ENCODE results near the gene BRD9.

BRD9 gene

GRCh38 chr5:889075-889710 lies 3.4 kb downstream of the BRD9 start:
- DNase-seq (ENCODE audit: low spot score) = no peak
- no peak for TF ChIP-seq CTCF (IDR thresholded peaks at IDR 0.05; ENCODE audit: extremely low read depth, missing control alignments)

DNA sequence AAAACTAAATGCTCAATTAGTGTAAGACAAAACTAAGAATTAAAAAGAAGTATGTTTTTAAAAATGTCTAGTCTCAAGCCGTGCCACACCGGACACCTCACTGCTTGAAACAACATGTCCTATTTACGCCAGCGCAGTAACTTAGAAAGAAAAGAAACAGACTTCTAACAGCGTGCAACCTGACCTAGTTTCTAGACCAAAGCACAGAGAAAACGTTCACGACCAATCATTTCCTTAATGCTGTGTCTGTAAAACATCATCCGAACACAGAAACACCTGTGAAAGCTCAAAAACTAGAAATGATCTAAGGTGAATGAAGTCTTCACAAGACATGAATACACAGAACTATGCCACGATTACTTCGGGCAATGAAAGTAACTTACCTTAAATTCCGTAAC lies 4.0 kb downstream of the BRD9 start:
- no peak for TF ChIP-seq CTCF (IDR thresholded peaks at IDR 0.05; ENCODE audit: extremely low read depth, missing control alignments)
- no peak for DNase-seq (ENCODE audit: low spot score)

- TF ChIP-seq CTCF (IDR thresholded peaks at IDR 0.05; ENCODE audit: extremely low read depth, missing control alignments) = no peak
- DNase-seq (ENCODE audit: low spot score) = no peak
These were observed 4.5 kb downstream of the BRD9 start for GRCh38 chr5:887947-888637.

DNA sequence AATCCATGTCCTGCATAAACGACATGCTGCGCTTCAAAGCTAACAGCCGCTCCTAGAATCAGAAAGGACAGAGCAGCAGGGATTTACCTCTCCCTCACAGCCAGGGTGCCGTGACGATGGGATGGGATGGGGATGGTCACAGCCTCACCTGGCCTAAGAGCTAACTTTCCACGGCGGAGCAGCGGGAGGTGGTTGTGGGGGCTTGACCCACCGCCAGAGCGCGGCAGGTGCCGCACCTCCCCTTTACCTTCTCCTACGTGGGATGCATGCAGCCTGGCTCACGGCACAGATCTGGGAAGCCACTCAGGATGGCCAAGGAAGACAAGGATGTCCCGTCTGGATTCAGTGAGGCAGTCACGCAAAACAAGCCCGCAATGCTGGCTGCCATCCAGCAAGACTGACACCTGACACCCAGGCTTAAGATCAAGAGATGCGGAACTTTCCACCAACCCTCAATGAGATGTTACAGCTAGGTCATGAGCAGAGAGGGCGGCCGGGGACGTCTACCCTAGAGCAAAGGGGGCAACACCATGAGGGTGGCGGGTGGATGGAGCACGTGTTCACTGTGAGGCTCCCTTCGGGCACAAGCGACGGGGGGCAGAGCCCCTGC lies 5.8 kb downstream of the BRD9 start:
- TF ChIP-seq CTCF (IDR thresholded peaks at IDR 0.05; ENCODE audit: extremely low read depth, missing control alignments) = no peak
- DNase-seq (ENCODE audit: low spot score) = no peak

- no peak for TF ChIP-seq CTCF (IDR thresholded peaks at IDR 0.05; ENCODE audit: extremely low read depth, missing control alignments)
- no peak for DNase-seq (ENCODE audit: low spot score)
These were observed 6.6 kb downstream of the BRD9 start for GRCh38 chr5:886036-886435.

DNA sequence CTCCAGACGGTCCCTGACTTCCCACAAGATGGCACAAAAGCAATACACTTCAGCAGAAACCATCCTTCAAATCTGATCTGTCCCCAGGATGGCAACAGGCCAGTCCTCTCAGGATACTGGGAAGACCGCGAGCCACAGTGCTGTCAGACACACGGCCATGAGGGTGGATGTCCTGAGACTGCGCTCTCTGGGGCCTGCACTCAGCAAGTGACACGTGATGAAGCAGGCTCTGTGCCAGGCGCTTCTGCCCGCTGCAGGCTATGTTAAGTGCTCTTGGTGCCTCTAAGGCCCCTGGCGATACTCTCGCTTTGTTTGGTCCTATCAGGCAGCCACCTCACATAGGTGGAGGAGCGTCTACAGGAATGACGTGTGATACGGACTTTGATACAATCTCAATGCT lies 7.1 kb downstream of the BRD9 start:
- no peak for DNase-seq (ENCODE audit: low spot score)
- TF ChIP-seq CTCF (IDR thresholded peaks at IDR 0.05; ENCODE audit: extremely low read depth, missing control alignments) = no peak

DNA sequence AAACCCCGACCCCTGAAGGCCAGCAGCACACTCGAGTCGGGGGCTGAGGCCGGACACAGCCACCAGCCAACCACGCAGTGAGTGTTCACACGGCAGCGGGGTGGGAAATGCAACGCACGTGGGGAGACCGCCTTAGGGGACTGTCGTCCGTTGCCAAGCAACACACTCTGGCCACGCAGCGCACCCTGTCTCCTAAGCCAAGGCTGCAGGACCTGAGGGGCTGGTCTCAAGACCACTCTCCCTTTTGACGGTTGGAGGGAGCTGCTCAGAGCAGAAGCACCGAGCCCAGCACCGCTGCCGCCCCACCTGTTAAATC lies 7.5 kb downstream of the BRD9 start:
- no peak for TF ChIP-seq CTCF (IDR thresholded peaks at IDR 0.05; ENCODE audit: extremely low read depth, missing control alignments)

More for the DNA sequence above, 7.5 kb downstream of the BRD9 start:
- no peak for DNase-seq (ENCODE audit: low spot score)

All from GM20000 (cell line).